Measurements from ENCODE around the gene NRBP1. TPM values are rescaled to one million over a fixed set of nuclear protein-coding genes. Genes with fewer than 3 reads are reported as not detected.

The NRBP1 gene
- total and polyA plus RNA-seq, 9 of the 15 experiments (the other 6 are each of a cell fraction or from before 2014, with no cell fraction given): 2.9 to 84.5 (median 36.9) TPM

GRCh38 chr2:27441226-27441926, 12.9 kb downstream of the NRBP1 start:
- H3K27ac ChIP-seq (ENCODE audit: extremely low read depth, low read depth, low read length): peak overlapping the region; percentile 68
- TF ChIP-seq MBD2 (IDR thresholded peaks at IDR 0.05; ENCODE audit: borderline replicate concordance, low read depth): 0 out of 2 replicates have a peak, but pooled peaks have one; percentile 26
- TF ChIP-seq TAF1 (IDR thresholded peaks at IDR 0.05; ENCODE audit: control insufficient read depth, extremely low read depth, insufficient read depth, low read length, severe bottlenecking): peak; percentile 17
- peak; percentile 44; the same call in 1 of the 2 replicates for TF ChIP-seq ZBED1 (IDR thresholded peaks at IDR 0.05)
- TF ChIP-seq CBFA2T3 (IDR thresholded peaks at IDR 0.05): peak; percentile 95
- TF ChIP-seq ZEB2 (IDR thresholded peaks at IDR 0.05): peak; percentile 82
- TF ChIP-seq ASH1L (IDR thresholded peaks at IDR 0.05; ENCODE audit: borderline replicate concordance, low read depth, partially characterized antibody): no peak
- no peak for TF ChIP-seq CEBPG (CRISPR knock-in tag; IDR thresholded peaks at IDR 0.05)
- TF ChIP-seq CEBPG (tag; conservative IDR thresholded peaks at IDR 0.05 in 1 of 2, IDR thresholded peaks at IDR 0.05 in 1 of 2): no peak
- TF ChIP-seq ZNF778 (CRISPR knock-in tag; IDR thresholded peaks at IDR 0.05): no peak
- TF ChIP-seq TCF3 (CRISPR knock-in tag; IDR thresholded peaks at IDR 0.05): peak; percentile 92
- no peak for TF ChIP-seq ZNF644 (tag; IDR thresholded peaks at IDR 0.05; ENCODE audit: low read depth)
- TF ChIP-seq POLR2AphosphoS2 (IDR thresholded peaks at IDR 0.05; ENCODE audit: low read length): 0 out of 2 replicates have a peak, but pooled peaks have one; percentile 37
- TF ChIP-seq MXD1 (CRISPR knock-in tag; IDR thresholded peaks at IDR 0.05; ENCODE audit: borderline replicate concordance, poor library complexity, severe bottlenecking): no peak
- TF ChIP-seq HDAC1 (IDR thresholded peaks at IDR 0.05): peak in 1 of 2 experiments; percentile 55; a peak in 1 of 4 replicates
- TF ChIP-seq IFI16 (CRISPR knock-in tag; IDR thresholded peaks at IDR 0.05): no peak
- TF ChIP-seq YY1 (IDR thresholded peaks at IDR 0.05; ENCODE audit: borderline replicate concordance in 1 of 3, control insufficient read depth in 1 of 3, extremely low read depth in 1 of 3, insufficient read depth in 3 of 3, insufficient read length in 1 of 3, insufficient replicate concordance in 2 of 3, low read depth in 1 of 3, low read length in 2 of 3): peak in 1 of 3 experiments; percentile 11
- TF ChIP-seq SOX6 (IDR thresholded peaks at IDR 0.05): 0 out of 2 replicates have a peak, but pooled peaks have one; percentile 15
- TF ChIP-seq NFIC (IDR thresholded peaks at IDR 0.05): peak; percentile 70
- no peak for TF ChIP-seq ZNF507 (tag; conservative IDR thresholded peaks at IDR 0.05)

More at GRCh38 chr2:27441226-27441926, 12.9 kb downstream of the NRBP1 start:
- peak; percentile 100 for FAIRE-seq
- in situ Hi-C loops (cut with MboI): no loop called here
- Histone ChIP-seq H4K20me1 (replicated peaks; ENCODE audit: control insufficient read depth, insufficient read depth, low read length) (no peaks in the 10 kb centered on the region), H3K4me1 (replicated peaks in 1 of 2; ENCODE audit: control insufficient read depth in 2 of 2, insufficient read depth in 2 of 2, low read length in 2 of 2) (peaks cover 12 to 24% of the 10 kb centered on the region in 2 experiments; a peak in 4 of 5 replicates), H3K4me3 (no peak overlapping the region), H3K9ac (ENCODE audit: insufficient read depth in 1 of 2, low read depth in 2 of 2, low read length in 2 of 2) (peak overlapping the region; percentile 38 to 74; a peak in 3 of 4 replicates), H2AFZ (ENCODE audit: low read depth, low read length) (no peak overlapping the region), H3K36me3 (ENCODE audit: control insufficient read depth, insufficient read depth, low read length) (peaks cover 66% of the 10 kb centered on the region), H3K79me2 (ENCODE audit: control insufficient read depth, insufficient read depth, low read length) (no peaks in the 10 kb centered on the region), H3K9me1 (ENCODE audit: control insufficient read depth, insufficient read depth, low read length) (peaks cover 4% of the 10 kb centered on the region), H3K4me2 (ENCODE audit: insufficient read depth, low read length) (peak overlapping the region; percentile 40), H3K9me3 (replicated peaks; ENCODE audit: control insufficient read depth, insufficient read depth, low read depth, low read length) (no peaks in the 10 kb centered on the region), H3K27me3 (ENCODE audit: control insufficient read depth in 2 of 2, insufficient read depth in 2 of 2, low read length in 2 of 2) (no peaks in the 10 kb centered on the region)
- no TSS peak for BruUV-seq (replicated peaks)
- peak; percentile 94 for ATAC-seq
- intact Hi-C loops (cut with micrococcal nuclease): no loop called here
- ChIA-PET CTCF (ENCODE audit: low intra/inter-chr PET ratio) (no interaction called here), POLR2A (interaction anchor here (0.6 to 5.0 kb wide), 8 partner anchors 8 to 1453 kb away, joined by 3 to 58 read pairs (median 4); partner anchors contain the start of genes NRBP1, SLC4A1AP, SUPT7L and WDR43)
- DNase-seq (ENCODE audit: extremely low read depth in 1 of 4, low spot score in 3 of 4): peak; percentile 86 to 93 (median 90)
- WGBS (ENCODE audit: insufficient coverage, low coverage, missing lambda C conversion rate): 6% methylated on average over 5 of the region's 10 CpGs

Measured in K562 (cell line).